DMS 273 (cell line): Measurements from ENCODE around the gene B4GALT6.

Experiments
- DNase-seq: peaks from one replicate; lab custom pipeline; 2025; ENCODE audit not compliant: unreplicated experiment; lab: John Stamatoyannopoulos, UW

B4GALT6 gene

GRCh38 chr18:31596081-31596872, 88.1 kb downstream of the B4GALT6 start:
- no peak for DNase-seq

DNA sequence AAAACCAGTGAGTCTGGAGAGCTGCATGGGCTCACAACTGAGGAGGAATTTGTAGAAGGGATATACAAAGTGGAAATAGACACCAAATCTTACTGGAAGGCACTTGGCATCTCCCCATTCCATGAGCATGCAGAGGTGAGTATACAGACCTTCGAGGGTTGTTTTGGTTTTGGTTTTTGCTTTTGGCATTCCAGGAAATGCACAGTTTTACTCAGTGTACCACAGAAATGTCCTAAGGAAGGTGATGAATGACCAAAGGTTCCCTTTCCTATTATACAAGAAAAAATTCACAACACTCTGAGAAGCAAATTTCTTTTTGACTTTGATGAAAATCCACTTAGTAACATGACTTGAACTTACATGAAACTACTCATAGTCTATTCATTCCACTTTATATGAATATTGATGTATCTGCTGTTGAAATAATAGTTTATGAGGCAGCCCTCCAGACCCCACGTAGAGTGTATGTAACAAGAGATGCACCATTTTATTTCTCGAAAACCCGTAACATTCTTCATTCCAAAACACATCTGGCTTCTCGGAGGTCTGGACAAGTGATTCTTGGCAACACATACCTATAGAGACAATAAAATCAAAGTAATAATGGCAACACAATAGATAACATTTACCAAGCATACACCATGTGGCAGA, 89.1 kb downstream of the B4GALT6 start:
- DNase-seq: no peak

- DNase-seq: no peak
These were observed 91.7 kb downstream of the B4GALT6 start for GRCh38 chr18:31592506-31593157.

GRCh38 chr18:31591628-31592027, 92.8 kb downstream of the B4GALT6 start, which contains the start of gene TTR:
TSS of gene TTR (plus strand) at chr18:31591877. CDS start at chr18:31591903, 26 bp downstream.
- no peak for DNase-seq

DNA sequence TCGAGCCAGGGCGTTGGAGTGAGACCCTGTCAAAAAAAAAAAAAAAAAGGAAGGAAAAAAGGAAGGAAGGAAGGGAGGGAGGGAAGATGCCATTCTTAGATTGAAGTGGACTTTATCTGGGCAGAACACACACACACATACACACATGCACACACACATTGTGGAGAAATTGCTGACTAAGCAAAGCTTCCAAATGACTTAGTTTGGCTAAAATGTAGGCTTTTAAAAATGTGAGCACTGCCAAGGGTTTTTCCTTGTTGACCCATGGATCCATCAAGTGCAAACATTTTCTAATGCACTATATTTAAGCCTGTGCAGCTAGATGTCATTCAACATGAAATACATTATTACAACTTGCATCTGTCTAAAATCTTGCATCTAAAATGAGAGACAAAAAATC, 93.3 kb downstream of the B4GALT6 start:
- DNase-seq: no peak

- no peak for DNase-seq
These were observed 93.8 kb downstream of the B4GALT6 start for GRCh38 chr18:31590570-31590969.

DNA sequence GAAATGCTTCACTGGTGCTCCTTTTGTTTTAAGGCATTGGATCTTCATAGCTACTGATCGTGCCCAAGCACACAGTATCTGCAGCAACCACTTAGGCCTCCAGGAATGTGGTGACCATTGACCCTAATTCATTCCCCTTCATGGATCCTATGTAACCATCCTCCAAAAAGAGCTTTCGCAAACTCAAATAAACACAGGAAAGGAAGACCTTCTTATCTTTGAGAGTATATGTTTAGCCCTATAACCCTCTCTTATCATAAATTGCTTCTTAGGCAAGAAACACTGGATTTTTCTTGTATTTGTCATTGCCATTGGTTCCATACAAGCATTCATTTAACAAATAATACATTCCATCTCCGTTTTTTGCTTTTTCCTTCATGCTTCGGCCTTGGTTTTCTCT, 96.9 kb downstream of the B4GALT6 start:
- DNase-seq: no peak

DNA sequence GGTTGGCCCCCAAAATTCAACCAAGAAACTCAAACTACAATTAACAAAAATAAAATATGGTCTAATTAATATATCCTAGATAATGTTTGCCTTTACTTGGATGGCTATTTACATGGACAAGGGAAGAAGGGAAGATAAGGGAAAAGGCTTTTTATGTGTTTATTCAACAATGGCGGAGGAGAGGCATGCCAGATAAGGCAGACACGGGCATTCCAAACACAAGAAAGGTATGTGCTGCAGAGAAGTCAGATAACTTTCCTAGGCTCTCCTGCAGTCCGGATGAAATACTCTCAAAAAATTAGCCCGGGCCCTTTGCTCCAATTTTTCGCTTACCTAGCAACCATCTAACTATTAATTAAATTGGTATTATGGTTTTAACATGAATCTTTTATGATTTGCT, 97.8 kb downstream of the B4GALT6 start:
- DNase-seq: no peak

DNA sequence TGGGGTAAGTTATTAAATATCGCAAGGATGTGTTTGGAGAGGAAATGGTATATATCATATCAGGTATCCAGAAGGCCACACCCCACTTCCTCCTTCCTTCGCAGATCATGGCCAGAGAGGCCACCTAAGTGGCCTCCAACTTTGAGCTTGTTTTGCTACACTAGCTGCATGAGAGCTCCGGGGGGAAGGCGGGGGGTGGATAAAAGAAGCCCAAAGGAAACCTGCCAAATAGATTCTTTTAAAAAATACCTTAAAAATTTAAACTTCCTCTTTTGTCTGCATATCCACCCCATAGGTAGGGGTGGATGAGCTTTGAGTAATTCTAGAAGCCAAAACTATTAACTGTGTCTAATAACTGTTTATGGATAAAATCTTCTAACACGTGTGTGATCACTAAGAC, 98.4 kb downstream of the B4GALT6 start:
- DNase-seq: no peak

DNA sequence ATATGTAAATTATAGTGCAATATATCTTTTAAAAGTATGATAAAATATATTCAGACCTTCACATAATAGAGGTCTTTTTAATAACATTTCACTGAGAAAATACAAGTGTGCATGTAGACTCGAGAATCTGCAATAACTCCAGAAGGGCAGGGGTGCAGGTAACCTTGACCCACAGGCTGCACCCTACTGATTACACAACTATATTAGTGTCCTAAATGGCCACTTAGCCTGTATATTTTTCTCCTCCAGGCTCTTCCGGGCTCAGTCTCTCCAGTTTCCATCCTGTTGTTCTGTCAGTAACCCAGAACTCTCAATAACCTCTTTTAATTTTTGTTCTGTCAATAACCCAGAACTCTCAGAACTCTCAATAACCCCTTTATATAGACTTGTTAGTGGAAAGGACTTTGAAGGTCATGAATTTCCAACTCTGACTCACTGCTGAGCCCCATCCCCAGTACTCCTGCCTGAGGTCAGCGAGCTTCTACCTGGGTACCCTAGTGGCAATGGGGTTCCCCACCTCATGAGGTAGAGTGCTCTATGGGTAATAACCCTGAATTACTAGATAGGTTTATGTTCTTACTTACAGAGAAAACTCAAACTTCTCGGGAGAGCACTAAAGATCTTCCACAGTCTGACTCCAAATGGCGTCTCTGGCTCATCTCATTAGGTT, 101.1 kb downstream of the B4GALT6 start:
- no peak for DNase-seq

GRCh38 chr18:31581498-31582197, 102.7 kb downstream of the B4GALT6 start:
- DNase-seq: no peak

- DNase-seq: no peak
These were observed 105.0 kb downstream of the B4GALT6 start for GRCh38 chr18:31579375-31579774.

DNA sequence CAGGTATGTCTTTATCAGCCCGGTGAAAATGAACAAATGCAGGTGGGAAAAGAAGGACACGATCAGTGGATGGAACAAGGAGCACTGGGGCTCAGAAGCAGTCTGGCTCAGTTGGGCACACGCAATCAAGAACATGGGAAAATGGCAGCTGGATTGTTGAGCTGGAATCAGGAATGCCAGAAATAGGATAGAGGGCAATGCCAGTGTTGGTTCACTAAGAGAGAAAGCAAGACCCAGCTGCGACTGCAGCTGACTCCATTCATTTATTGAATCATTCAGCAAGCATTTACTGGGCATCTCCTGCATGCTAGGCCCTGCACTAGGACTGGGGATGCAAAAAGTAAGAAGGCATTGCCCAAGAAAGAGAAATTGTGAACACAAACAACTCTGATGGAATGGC, 106.3 kb downstream of the B4GALT6 start:
- no peak for DNase-seq

DNA sequence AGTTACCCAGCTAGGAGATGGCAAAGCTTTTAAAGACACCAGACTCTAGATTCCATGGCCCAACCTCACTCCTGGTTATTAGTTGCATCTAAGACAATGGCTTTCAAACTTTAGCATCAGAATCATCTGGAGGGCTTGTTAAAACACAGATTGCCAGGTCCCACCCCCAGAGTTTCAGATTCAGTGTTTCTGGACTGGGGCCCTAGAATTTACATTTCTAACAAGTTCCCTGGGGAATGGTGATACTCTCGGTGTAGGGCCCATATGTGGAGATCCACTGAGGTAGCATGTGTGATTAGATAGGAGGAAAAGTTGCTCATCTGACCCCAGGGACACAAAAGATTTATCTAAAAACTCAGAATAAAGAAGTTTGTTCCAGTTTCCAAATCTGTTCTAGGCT, 107.2 kb downstream of the B4GALT6 start:
- DNase-seq: no peak

- no peak for DNase-seq
These were observed 107.7 kb downstream of the B4GALT6 start for GRCh38 chr18:31576670-31577069.

- no peak for DNase-seq
These were observed 108.7 kb downstream of the B4GALT6 start for GRCh38 chr18:31575515-31576257.

DNA sequence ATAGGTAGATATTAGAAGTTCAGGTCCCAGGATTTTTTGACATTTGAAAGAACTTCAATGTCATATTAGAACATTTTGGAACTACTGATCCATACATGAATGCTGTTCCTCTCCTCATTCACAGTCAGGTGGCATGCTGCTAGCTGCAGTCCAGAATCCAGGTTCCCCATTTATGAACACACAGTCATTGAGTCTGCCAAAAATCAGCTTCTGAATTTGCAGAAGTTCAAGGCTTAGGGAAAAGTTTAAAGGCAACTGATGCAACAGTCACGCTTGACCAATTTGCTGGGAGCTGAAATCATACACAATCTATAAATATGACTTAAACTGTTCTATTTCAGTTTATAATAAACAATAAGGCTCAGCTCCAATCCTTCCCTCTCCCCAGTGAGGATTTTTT, 110.0 kb downstream of the B4GALT6 start:
- no peak for DNase-seq
